Measurements from ENCODE around the gene NUP98.

DNA sequence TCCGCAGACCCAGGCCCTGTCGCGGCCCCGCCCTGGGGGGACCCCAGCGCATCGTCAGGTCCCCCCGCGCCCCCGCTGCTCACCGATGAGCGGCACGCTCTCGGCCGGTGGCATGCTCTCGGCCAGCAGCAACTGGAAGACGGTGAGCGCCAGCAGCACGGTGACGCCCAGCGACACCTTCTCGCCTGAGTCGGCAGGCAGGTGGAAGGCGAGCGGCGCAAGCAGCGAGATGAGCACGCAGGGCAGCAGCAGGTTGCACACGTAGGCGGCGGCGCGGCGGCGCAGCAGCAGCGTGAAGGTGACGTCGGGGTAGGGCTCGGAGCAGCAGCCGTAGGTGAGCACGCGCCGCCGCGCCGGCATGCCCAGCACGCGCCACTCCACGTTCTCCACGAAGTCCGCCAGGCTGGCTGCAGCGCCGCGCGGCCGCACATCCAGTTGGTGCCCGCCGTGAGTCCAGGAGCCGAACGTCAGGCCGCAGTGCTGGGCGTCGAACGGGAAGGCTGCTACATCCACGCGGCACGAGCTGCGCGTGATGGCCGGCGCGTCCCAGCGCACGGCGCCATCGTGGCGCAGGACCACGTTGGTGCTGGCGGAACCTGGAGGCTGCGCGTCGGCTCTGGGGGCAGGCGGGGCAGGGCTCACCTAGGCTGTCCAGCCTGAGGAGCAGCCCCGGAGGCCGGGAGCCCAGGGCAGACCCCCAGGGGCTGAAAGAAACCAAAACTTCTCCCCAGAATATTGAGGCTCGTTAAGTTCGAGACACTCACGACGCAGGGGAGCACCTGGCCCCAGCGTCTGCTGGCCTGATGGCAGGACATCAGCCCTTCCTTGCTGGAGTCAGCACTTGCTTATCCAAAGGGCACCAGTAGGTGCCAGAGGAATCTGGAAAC is 130.0 kb downstream of the NUP98 start:
- TF ChIP-seq CENPX (CRISPR knock-in tag; IDR thresholded peaks at IDR 0.05) (no peak), ZNF530 (CRISPR knock-in tag; IDR thresholded peaks at IDR 0.05; ENCODE audit: low read depth) (no peak), ZNF383 (CRISPR knock-in tag; IDR thresholded peaks at IDR 0.05; ENCODE audit: borderline replicate concordance) (no peak), TEAD3 (CRISPR knock-in tag; optimal IDR thresholded peaks at IDR 0.05; ENCODE audit: borderline replicate concordance) (no peak), ZNF629 (CRISPR knock-in tag; conservative IDR thresholded peaks at IDR 0.05) (no peak), ZBTB1 (CRISPR knock-in tag; IDR thresholded peaks at IDR 0.05; ENCODE audit: borderline replicate concordance) (no peak)
- TF ChIP-seq, protein P1, sequence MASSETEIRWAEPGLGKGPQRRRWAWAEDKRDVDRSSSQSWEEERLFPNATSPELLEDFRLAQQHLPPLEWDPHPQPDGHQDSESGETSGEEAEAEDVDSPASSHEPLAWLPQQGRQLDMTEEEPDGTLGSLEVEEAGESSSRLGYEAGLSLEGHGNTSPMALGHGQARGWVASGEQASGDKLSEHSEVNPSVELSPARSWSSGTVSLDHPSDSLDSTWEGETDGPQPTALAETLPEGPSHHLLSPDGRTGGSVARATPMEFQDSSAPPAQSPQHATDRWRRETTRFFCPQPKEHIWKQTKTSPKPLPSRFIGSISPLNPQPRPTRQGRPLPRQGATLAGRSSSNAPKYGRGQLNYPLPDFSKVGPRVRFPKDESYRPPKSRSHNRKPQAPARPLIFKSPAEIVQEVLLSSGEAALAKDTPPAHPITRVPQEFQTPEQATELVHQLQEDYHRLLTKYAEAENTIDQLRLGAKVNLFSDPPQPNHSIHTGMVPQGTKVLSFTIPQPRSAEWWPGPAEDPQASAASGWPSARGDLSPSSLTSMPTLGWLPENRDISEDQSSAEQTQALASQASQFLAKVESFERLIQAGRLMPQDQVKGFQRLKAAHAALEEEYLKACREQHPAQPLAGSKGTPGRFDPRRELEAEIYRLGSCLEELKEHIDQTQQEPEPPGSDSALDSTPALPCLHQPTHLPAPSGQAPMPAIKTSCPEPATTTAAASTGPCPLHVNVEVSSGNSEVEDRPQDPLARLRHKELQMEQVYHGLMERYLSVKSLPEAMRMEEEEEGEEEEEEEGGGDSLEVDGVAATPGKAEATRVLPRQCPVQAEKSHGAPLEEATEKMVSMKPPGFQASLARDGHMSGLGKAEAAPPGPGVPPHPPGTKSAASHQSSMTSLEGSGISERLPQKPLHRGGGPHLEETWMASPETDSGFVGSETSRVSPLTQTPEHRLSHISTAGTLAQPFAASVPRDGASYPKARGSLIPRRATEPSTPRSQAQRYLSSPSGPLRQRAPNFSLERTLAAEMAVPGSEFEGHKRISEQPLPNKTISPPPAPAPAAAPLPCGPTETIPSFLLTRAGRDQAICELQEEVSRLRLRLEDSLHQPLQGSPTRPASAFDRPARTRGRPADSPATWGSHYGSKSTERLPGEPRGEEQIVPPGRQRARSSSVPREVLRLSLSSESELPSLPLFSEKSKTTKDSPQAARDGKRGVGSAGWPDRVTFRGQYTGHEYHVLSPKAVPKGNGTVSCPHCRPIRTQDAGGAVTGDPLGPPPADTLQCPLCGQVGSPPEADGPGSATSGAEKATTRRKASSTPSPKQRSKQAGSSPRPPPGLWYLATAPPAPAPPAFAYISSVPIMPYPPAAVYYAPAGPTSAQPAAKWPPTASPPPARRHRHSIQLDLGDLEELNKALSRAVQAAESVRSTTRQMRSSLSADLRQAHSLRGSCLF (CRISPR knock-in tag; IDR thresholded peaks at IDR 0.05; ENCODE audit: borderline replicate concordance): no peak
- TF ChIP-seq, protein P2, sequence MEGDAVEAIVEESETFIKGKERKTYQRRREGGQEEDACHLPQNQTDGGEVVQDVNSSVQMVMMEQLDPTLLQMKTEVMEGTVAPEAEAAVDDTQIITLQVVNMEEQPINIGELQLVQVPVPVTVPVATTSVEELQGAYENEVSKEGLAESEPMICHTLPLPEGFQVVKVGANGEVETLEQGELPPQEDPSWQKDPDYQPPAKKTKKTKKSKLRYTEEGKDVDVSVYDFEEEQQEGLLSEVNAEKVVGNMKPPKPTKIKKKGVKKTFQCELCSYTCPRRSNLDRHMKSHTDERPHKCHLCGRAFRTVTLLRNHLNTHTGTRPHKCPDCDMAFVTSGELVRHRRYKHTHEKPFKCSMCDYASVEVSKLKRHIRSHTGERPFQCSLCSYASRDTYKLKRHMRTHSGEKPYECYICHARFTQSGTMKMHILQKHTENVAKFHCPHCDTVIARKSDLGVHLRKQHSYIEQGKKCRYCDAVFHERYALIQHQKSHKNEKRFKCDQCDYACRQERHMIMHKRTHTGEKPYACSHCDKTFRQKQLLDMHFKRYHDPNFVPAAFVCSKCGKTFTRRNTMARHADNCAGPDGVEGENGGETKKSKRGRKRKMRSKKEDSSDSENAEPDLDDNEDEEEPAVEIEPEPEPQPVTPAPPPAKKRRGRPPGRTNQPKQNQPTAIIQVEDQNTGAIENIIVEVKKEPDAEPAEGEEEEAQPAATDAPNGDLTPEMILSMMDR (CRISPR knock-in tag; IDR thresholded peaks at IDR 0.05): no peak
- TF ChIP-seq, protein P3, sequence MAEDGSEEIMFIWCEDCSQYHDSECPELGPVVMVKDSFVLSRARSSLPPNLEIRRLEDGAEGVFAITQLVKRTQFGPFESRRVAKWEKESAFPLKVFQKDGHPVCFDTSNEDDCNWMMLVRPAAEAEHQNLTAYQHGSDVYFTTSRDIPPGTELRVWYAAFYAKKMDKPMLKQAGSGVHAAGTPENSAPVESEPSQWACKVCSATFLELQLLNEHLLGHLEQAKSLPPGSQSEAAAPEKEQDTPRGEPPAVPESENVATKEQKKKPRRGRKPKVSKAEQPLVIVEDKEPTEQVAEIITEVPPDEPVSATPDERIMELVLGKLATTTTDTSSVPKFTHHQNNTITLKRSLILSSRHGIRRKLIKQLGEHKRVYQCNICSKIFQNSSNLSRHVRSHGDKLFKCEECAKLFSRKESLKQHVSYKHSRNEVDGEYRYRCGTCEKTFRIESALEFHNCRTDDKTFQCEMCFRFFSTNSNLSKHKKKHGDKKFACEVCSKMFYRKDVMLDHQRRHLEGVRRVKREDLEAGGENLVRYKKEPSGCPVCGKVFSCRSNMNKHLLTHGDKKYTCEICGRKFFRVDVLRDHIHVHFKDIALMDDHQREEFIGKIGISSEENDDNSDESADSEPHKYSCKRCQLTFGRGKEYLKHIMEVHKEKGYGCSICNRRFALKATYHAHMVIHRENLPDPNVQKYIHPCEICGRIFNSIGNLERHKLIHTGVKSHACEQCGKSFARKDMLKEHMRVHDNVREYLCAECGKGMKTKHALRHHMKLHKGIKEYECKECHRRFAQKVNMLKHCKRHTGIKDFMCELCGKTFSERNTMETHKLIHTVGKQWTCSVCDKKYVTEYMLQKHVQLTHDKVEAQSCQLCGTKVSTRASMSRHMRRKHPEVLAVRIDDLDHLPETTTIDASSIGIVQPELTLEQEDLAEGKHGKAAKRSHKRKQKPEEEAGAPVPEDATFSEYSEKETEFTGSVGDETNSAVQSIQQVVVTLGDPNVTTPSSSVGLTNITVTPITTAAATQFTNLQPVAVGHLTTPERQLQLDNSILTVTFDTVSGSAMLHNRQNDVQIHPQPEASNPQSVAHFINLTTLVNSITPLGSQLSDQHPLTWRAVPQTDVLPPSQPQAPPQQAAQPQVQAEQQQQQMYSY (CRISPR knock-in tag; IDR thresholded peaks at IDR 0.05): no peak
- TF ChIP-seq, protein P4, sequence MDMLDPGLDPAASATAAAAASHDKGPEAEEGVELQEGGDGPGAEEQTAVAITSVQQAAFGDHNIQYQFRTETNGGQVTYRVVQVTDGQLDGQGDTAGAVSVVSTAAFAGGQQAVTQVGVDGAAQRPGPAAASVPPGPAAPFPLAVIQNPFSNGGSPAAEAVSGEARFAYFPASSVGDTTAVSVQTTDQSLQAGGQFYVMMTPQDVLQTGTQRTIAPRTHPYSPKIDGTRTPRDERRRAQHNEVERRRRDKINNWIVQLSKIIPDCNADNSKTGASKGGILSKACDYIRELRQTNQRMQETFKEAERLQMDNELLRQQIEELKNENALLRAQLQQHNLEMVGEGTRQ (IDR thresholded peaks at IDR 0.05; ENCODE audit: low read depth, low read length): no peak
- TF ChIP-seq, protein P4 (CRISPR knock-in tag; IDR thresholded peaks at IDR 0.05; ENCODE audit: borderline replicate concordance): no peak
- TF ChIP-seq, protein P5, sequence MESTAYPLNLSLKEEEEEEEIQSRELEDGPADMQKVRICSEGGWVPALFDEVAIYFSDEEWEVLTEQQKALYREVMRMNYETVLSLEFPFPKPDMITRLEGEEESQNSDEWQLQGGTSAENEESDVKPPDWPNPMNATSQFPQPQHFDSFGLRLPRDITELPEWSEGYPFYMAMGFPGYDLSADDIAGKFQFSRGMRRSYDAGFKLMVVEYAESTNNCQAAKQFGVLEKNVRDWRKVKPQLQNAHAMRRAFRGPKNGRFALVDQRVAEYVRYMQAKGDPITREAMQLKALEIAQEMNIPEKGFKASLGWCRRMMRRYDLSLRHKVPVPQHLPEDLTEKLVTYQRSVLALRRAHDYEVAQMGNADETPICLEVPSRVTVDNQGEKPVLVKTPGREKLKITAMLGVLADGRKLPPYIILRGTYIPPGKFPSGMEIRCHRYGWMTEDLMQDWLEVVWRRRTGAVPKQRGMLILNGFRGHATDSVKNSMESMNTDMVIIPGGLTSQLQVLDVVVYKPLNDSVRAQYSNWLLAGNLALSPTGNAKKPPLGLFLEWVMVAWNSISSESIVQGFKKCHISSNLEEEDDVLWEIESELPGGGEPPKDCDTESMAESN (CRISPR knock-in tag; conservative IDR thresholded peaks at IDR 0.05): no peak
- TF ChIP-seq, protein P6, sequence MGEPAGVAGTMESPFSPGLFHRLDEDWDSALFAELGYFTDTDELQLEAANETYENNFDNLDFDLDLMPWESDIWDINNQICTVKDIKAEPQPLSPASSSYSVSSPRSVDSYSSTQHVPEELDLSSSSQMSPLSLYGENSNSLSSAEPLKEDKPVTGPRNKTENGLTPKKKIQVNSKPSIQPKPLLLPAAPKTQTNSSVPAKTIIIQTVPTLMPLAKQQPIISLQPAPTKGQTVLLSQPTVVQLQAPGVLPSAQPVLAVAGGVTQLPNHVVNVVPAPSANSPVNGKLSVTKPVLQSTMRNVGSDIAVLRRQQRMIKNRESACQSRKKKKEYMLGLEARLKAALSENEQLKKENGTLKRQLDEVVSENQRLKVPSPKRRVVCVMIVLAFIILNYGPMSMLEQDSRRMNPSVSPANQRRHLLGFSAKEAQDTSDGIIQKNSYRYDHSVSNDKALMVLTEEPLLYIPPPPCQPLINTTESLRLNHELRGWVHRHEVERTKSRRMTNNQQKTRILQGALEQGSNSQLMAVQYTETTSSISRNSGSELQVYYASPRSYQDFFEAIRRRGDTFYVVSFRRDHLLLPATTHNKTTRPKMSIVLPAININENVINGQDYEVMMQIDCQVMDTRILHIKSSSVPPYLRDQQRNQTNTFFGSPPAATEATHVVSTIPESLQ (CRISPR knock-in tag; conservative IDR thresholded peaks at IDR 0.05): no peak
